Measurements from ENCODE around the gene TAF6.

The TAF6 gene

DNA sequence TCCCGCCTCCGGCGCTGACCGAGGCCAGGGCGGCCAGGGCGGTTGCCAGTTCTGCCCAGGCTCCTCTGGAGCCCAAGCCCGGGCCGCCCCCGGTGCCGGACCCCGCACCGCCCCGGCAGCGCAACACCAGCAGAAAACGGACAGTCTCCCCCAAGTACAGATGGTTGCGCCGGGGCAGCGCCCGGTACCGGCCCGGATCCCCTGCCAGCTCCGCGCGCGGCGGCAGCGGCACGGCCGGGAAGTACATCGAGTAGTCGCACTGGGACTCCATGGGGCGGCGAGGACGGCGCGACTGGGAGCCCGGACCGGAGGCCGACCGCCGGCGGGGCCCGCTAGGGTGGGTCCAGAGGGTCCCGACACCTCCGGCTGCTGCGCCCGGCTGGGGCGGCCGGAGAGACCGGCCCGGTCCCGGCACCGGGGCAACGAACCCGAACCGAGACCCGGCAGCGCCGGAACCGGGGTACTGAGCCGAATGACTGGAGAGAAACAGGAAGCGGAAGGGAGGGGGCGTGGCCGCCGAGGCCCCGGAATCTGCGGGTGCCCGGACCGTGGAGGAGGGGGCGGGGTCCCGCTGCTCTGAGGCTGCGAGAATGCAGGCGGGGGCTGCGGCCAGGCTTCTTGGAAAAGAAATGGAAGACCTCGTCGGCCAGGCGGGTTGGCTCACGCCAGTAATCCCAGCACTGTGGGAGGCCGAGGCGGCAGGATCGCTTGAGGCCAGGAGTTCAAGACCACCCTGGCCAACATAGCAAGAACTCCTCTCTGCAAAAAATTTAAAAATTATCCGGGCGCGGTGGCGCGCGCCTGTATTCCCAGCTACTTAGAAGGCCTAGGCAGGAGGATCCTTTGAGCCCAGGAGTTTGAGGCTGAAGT is 39.3 kb upstream of the TAF6 start, which contains the start of gene TRAPPC14 (continued):
- TF ChIP-seq, protein P1, sequence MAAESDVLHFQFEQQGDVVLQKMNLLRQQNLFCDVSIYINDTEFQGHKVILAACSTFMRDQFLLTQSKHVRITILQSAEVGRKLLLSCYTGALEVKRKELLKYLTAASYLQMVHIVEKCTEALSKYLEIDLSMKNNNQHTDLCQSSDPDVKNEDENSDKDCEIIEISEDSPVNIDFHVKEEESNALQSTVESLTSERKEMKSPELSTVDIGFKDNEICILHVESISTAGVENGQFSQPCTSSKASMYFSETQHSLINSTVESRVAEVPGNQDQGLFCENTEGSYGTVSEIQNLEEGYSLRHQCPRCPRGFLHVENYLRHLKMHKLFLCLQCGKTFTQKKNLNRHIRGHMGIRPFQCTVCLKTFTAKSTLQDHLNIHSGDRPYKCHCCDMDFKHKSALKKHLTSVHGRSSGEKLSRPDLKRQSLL (tag by site-specific recombination; IDR thresholded peaks at IDR 0.05): no peak
- TF ChIP-seq ZNF155 (tag by site-specific recombination; IDR thresholded peaks at IDR 0.05) (no peak), KLF9 (tag by site-specific recombination; IDR thresholded peaks at IDR 0.05; ENCODE audit: low read depth) (peak; percentile 99), ZSCAN30 (tag by site-specific recombination; IDR thresholded peaks at IDR 0.05) (0 out of 2 replicates have a peak, but pooled peaks have one; percentile 39), ZNF76 (tag by site-specific recombination; IDR thresholded peaks at IDR 0.05; ENCODE audit: borderline replicate concordance, low read depth) (0 out of 2 replicates have a peak, but pooled peaks have one; percentile 36), SP3 (tag by site-specific recombination; IDR thresholded peaks at IDR 0.05) (peak; percentile 90), GFI1B (tag by site-specific recombination; IDR thresholded peaks at IDR 0.05) (no peak), ZNF114 (tag by site-specific recombination; IDR thresholded peaks at IDR 0.05) (no peak), ZNF23 (tag by site-specific recombination; IDR thresholded peaks at IDR 0.05; ENCODE audit: borderline replicate concordance) (no peak), ZNF16 (tag by site-specific recombination; IDR thresholded peaks at IDR 0.05; ENCODE audit: low read depth) (no peak), ZNF184 (tag by site-specific recombination; IDR thresholded peaks at IDR 0.05) (no peak), ZNF311 (tag by site-specific recombination; IDR thresholded peaks at IDR 0.05; ENCODE audit: borderline replicate concordance) (no peak), ZNF354C (tag by site-specific recombination; IDR thresholded peaks at IDR 0.05; ENCODE audit: borderline replicate concordance, low read depth) (no peak), ZIC2 (tag by site-specific recombination; IDR thresholded peaks at IDR 0.05) (peak; percentile 73), ZNF112 (tag by site-specific recombination; IDR thresholded peaks at IDR 0.05) (no peak), ZSCAN16 (tag by site-specific recombination; IDR thresholded peaks at IDR 0.05) (0 out of 2 replicates have a peak, but pooled peaks have one; percentile 12), ZNF777 (tag by site-specific recombination; IDR thresholded peaks at IDR 0.05; ENCODE audit: borderline replicate concordance) (no peak), ZBTB17 (tag by site-specific recombination; IDR thresholded peaks at IDR 0.05) (peak; percentile 65), ZNF510 (tag by site-specific recombination; IDR thresholded peaks at IDR 0.05; ENCODE audit: insufficient replicate concordance) (no peak), ZNF555 (tag by site-specific recombination; conservative IDR thresholded peaks at IDR 0.05) (no peak), ZNF350 (tag by site-specific recombination; IDR thresholded peaks at IDR 0.05) (no peak), KLF1 (tag by site-specific recombination; IDR thresholded peaks at IDR 0.05) (peak; percentile 37; the same call in 1 of the 2 replicates), ZEB2 (tag by site-specific recombination; IDR thresholded peaks at IDR 0.05) (peak; percentile 89; the same call in 1 of the 2 replicates)
- TF ChIP-seq, protein P2, sequence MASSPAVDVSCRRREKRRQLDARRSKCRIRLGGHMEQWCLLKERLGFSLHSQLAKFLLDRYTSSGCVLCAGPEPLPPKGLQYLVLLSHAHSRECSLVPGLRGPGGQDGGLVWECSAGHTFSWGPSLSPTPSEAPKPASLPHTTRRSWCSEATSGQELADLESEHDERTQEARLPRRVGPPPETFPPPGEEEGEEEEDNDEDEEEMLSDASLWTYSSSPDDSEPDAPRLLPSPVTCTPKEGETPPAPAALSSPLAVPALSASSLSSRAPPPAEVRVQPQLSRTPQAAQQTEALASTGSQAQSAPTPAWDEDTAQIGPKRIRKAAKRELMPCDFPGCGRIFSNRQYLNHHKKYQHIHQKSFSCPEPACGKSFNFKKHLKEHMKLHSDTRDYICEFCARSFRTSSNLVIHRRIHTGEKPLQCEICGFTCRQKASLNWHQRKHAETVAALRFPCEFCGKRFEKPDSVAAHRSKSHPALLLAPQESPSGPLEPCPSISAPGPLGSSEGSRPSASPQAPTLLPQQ (tag by site-specific recombination; IDR thresholded peaks at IDR 0.05): 0 out of 2 replicates have a peak, but pooled peaks have one; percentile 56
- TF ChIP-seq, protein P3, sequence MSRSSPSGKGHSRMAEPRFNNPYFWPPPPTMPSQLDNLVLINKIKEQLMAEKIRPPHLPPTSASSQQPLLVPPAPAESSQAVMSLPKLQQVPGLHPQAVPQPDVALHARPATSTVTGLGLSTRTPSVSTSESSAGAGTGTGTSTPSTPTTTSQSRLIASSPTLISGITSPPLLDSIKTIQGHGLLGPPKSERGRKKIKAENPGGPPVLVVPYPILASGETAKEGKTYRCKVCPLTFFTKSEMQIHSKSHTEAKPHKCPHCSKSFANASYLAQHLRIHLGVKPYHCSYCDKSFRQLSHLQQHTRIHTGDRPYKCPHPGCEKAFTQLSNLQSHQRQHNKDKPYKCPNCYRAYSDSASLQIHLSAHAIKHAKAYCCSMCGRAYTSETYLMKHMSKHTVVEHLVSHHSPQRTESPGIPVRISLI (tag by site-specific recombination; IDR thresholded peaks at IDR 0.05): no peak
- TF ChIP-seq, protein P4, sequence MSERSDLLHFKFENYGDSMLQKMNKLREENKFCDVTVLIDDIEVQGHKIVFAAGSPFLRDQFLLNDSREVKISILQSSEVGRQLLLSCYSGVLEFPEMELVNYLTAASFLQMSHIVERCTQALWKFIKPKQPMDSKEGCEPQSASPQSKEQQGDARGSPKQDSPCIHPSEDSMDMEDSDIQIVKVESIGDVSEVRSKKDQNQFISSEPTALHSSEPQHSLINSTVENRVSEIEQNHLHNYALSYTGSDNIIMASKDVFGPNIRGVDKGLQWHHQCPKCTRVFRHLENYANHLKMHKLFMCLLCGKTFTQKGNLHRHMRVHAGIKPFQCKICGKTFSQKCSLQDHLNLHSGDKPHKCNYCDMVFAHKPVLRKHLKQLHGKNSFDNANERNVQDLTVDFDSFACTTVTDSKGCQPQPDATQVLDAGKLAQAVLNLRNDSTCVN (tag by site-specific recombination; optimal IDR thresholded peaks at IDR 0.05): peak; percentile 76
- TF ChIP-seq, protein P5, sequence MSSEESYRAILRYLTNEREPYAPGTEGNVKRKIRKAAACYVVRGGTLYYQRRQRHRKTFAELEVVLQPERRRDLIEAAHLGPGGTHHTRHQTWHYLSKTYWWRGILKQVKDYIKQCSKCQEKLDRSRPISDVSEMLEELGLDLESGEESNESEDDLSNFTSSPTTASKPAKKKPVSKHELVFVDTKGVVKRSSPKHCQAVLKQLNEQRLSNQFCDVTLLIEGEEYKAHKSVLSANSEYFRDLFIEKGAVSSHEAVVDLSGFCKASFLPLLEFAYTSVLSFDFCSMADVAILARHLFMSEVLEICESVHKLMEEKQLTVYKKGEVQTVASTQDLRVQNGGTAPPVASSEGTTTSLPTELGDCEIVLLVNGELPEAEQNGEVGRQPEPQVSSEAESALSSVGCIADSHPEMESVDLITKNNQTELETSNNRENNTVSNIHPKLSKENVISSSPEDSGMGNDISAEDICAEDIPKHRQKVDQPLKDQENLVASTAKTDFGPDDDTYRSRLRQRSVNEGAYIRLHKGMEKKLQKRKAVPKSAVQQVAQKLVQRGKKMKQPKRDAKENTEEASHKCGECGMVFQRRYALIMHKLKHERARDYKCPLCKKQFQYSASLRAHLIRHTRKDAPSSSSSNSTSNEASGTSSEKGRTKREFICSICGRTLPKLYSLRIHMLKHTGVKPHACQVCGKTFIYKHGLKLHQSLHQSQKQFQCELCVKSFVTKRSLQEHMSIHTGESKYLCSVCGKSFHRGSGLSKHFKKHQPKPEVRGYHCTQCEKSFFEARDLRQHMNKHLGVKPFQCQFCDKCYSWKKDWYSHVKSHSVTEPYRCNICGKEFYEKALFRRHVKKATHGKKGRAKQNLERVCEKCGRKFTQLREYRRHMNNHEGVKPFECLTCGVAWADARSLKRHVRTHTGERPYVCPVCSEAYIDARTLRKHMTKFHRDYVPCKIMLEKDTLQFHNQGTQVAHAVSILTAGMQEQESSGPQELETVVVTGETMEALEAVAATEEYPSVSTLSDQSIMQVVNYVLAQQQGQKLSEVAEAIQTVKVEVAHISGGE (tag by site-specific recombination; conservative IDR thresholded peaks at IDR 0.05; ENCODE audit: low read depth): peak; percentile 93
- TF ChIP-seq, protein P6, sequence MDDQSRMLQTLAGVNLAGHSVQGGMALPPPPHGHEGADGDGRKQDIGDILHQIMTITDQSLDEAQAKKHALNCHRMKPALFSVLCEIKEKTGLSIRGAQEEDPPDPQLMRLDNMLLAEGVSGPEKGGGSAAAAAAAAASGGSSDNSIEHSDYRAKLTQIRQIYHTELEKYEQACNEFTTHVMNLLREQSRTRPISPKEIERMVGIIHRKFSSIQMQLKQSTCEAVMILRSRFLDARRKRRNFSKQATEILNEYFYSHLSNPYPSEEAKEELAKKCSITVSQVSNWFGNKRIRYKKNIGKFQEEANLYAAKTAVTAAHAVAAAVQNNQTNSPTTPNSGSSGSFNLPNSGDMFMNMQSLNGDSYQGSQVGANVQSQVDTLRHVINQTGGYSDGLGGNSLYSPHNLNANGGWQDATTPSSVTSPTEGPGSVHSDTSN (CRISPR knock-in tag; IDR thresholded peaks at IDR 0.05): no peak

Measured in HEK293 (cell line).